Astrocyte of the hippocampus (primary cell): ENCODE results near the gene S100A9.
"Not testable (repeated sequence)": the region's sequence is repeated elsewhere in the genome, so short reads cannot be mapped to it uniquely, and the experiment has no call there.

ENCODE experiments used
- DNase-seq: peaks from one replicate; pipeline ENCODE4 v3.0.0; 2011; ENCODE audit warnings: low read depth, low spot score

S100A9 gene

GRCh38 chr1:153405825-153406599, 48.4 kb downstream of the S100A9 start:
- DNase-seq = not testable (repeated sequence)

GRCh38 chr1:153407274-153407673, 49.6 kb downstream of the S100A9 start:
- DNase-seq = not testable (repeated sequence)
